Measurements from ENCODE around the gene ZNF791. TPM values are rescaled to one million over a fixed set of nuclear protein-coding genes. Genes with fewer than 3 reads are reported as not detected.

Gene ZNF791
- total and polyA plus RNA-seq, 2 of the 13 experiments (the other 11 are each of a cell fraction or from before 2014, with no cell fraction given), result 12.8 to 17.4 TPM

GRCh38 chr19:12669270-12670158 lies 58.8 kb downstream of the ZNF791 start (continued):
- TF ChIP-seq ZNF710 (CRISPR knock-in tag; IDR thresholded peaks at IDR 0.05; ENCODE audit: borderline replicate concordance), result peak; percentile 32; the same call in 1 of the 2 replicates
- no peak for TF ChIP-seq MTA3 (CRISPR knock-in tag; IDR thresholded peaks at IDR 0.05)
- TF ChIP-seq SSRP1 (CRISPR knock-in tag; IDR thresholded peaks at IDR 0.05), result no peak
- TF ChIP-seq IKZF1 (IDR thresholded peaks at IDR 0.05), result no peak
- 0 out of 2 replicates have a peak, but pooled peaks have one; percentile 11 for TF ChIP-seq ZNF503 (CRISPR knock-in tag; IDR thresholded peaks at IDR 0.05)
- TF ChIP-seq KDM5A (IDR thresholded peaks at IDR 0.05; ENCODE audit: borderline replicate concordance, low read length), result peak; percentile 100
- peak; percentile 81 for TF ChIP-seq SRSF1 (optimal IDR thresholded peaks at IDR 0.05; ENCODE audit: low read depth, low read length)
- TF ChIP-seq BRCA1 (CRISPR knock-in tag; IDR thresholded peaks at IDR 0.05), result no peak
- TF ChIP-seq RBAK (CRISPR knock-in tag; IDR thresholded peaks at IDR 0.05), result no peak
- TF ChIP-seq REPIN1 (CRISPR knock-in tag; IDR thresholded peaks at IDR 0.05; ENCODE audit: borderline replicate concordance, low read depth), result no peak
- TF ChIP-seq ZNF674 (CRISPR knock-in tag; IDR thresholded peaks at IDR 0.05; ENCODE audit: low read depth), result no peak
- TF ChIP-seq NBN (conservative IDR thresholded peaks at IDR 0.05), result no peak
- TF ChIP-seq MBNL3 (CRISPR knock-in tag; conservative IDR thresholded peaks at IDR 0.05), result no peak
- TF ChIP-seq ZBTB34 (CRISPR knock-in tag; IDR thresholded peaks at IDR 0.05), result no peak
- TF ChIP-seq CREM (IDR thresholded peaks at IDR 0.05), result peak; percentile 91
- TF ChIP-seq CREM (CRISPR knock-in tag; IDR thresholded peaks at IDR 0.05), result no peak
- no peak for TF ChIP-seq ZBTB14 (CRISPR knock-in tag; IDR thresholded peaks at IDR 0.05)
- no peak; the same call in 1 of the 2 replicates for TF ChIP-seq NCOA2 (CRISPR knock-in tag; IDR thresholded peaks at IDR 0.05)
- TF ChIP-seq HINFP (CRISPR knock-in tag; IDR thresholded peaks at IDR 0.05; ENCODE audit: low read depth), result no peak
- TF ChIP-seq ZSCAN21 (CRISPR knock-in tag; IDR thresholded peaks at IDR 0.05; ENCODE audit: borderline replicate concordance), result peak; percentile 36; the same call in 1 of the 2 replicates
- TF ChIP-seq AGO1 (IDR thresholded peaks at IDR 0.05; ENCODE audit: low read depth, low read length, poor library complexity, severe bottlenecking), result peak; percentile 73
